GM21619 (cell line): ENCODE results near the gene TRAPPC2.
A peak's percentile ranks its signal among the peaks of the same experiment; 100 is the strongest.
"Not testable (repeated sequence)": the region's sequence is repeated elsewhere in the genome, so short reads cannot be mapped to it uniquely, and the experiment has no call there.

Source experiments
- ATAC-seq: cut with Tn5 transposase; IDR thresholded peaks from one replicate; pipeline ENCODE4 v1.9.1; 2021; ENCODE audit not compliant: unreplicated experiment

Gene TRAPPC2

DNA sequence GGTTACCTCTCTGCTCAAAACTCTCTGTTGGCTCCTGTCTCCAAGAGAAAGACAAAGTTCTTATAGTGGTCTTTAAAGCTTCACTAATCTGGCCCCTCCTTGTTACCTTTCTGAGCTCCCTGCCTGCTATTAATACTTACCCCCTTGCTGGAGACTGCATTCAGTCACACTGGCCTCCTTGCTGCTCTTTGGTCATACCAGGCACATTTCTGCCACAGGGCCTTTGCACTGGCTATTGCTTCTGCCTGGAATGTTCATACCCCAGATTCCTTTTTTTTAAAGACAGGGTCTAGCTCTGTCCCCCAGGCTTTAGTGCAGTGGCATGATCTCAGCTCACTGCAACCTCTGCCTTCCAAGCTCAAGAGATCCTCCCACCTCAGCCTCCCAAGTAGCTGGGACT is 61.4 kb downstream of the TRAPPC2 start:
- ATAC-seq, result no peak

DNA sequence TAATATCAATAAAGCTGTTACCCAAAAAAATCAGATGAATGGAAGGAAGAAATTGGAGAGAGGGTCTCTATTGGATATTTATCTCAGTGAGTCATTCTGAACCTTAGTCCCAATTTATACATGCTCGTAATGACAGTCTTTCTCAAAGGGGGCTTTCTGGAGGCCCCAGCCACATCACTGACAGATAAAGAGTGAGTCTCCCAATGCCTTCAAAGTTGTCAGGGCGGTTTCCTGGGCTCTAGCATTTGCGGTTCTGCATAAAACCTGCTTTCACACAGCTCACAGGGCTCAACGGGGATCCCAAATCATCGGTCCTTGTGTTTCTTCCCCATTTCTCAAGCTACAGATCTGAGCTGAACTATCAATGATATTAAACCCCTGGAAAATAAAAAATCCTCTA is 64.2 kb downstream of the TRAPPC2 start:
- no peak for ATAC-seq

- not testable (repeated sequence) for ATAC-seq
Observed at GRCh38 chrX:13669755-13670154, 64.7 kb downstream of the TRAPPC2 start.

- peak; percentile 76 for ATAC-seq
Observed at GRCh38 chrX:13669246-13669737, 65.1 kb downstream of the TRAPPC2 start.

- no peak for ATAC-seq
Observed at GRCh38 chrX:13667919-13668318, 66.5 kb downstream of the TRAPPC2 start.

- no peak for ATAC-seq
Observed at GRCh38 chrX:13666836-13667235, 67.6 kb downstream of the TRAPPC2 start.

- ATAC-seq, result no peak
Observed at GRCh38 chrX:13664020-13664419, 70.4 kb downstream of the TRAPPC2 start.

DNA sequence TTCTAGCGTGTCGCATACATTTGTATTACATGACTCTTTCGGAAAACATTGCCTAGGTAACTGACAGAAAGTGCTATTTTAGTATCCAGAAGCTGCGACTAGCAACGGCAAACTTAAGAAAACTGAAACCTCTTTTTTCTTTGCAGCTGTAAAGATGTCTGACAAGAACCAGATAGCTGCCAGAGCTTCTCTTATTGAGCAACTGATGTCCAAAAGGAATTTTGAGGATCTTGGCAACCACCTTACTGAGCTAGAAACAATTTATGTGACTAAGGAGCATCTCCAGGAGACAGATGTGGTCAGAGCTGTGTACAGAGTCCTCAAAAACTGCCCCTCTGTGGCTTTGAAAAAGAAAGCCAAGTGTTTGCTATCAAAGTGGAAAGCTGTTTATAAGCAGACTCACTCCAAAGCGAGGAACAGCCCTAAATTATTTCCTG is 72.0 kb downstream of the TRAPPC2 start:
- ATAC-seq, result no peak
